Adrenal gland (tissue), 12 donors: Measurements from ENCODE around the gene IL9. TPM values are rescaled to one million over a fixed set of nuclear protein-coding genes. Genes with fewer than 3 reads are reported as not detected.
"Not testable (repeated sequence)": the region's sequence is repeated elsewhere in the genome, so short reads cannot be mapped to it uniquely, and the experiment has no call there.

ENCODE experiments used
- DNase-seq, 7 donors: peaks; one replicate each; pipeline ENCODE4 v3.0.0-alpha.2; 2019 to 2020
- H3K27ac ChIP-seq, 5 donors: fragments of 200-600 bp; sonication (generic) in 4 of 5; 1 replicate in 3 of 5; 2 replicates in 2 of 5; pipeline versions ENCODE4 v1.5.1 to v1.8.0; 2016 to 2020; ENCODE audit warnings: mild to moderate bottlenecking in 1 of 5
- H3K27me3 ChIP-seq: fragments of 200-600 bp; 2 replicates; pipeline ENCODE4 v1.8.0; 2021
- H3K36me3 ChIP-seq, 2 donors: fragments of 200-600 bp; replicated peaks in 1 of 2; 1 replicate in 1 of 2; 2 replicates in 1 of 2; pipeline versions ENCODE4 v1.5.1 to v1.8.0; 2018 to 2022
- H3K4me1 ChIP-seq, 2 donors: fragments of 200-600 bp; replicated peaks in 1 of 2; 1 replicate in 1 of 2; 2 replicates in 1 of 2; pipeline versions ENCODE4 v1.5.1 to v1.8.0; 2018 to 2021
- H3K4me3 ChIP-seq, 4 donors: fragments of 200-600 bp; sonication (generic) in 3 of 4; one replicate each; pipeline ENCODE4 v1.5.1; 2016 to 2018
- H3K9me3 ChIP-seq, 3 donors: fragments of 200-600 bp; sonication (generic) in 1 of 3; replicated peaks in 1 of 3; 1 replicate in 2 of 3; 2 replicates in 1 of 3; pipeline versions ENCODE4 v1.5.1 to v1.8.0; 2016 to 2021
- CTCF ChIP-seq, 6 experiments: fragments of 450-650 bp in 4 of 6; fragments of 200-600 bp in 2 of 6; sonication (generic) in 1 of 6; IDR thresholded peaks; 1 replicate in 5 of 6; 2 replicates in 1 of 6; pipeline versions ENCODE4 v1.5.1 to v1.8.0; 2016 to 2021; ENCODE audit warnings: antibody characterized with exemption in 6 of 6, mild to moderate bottlenecking in 2 of 6, moderate library complexity in 1 of 6
- POLR2A ChIP-seq, 2 donors: fragments of 450-650 bp; IDR thresholded peaks; one replicate each; pipeline ENCODE4 v1.6.1; 2017; ENCODE audit warnings: antibody characterized with exemption in 2 of 2, mild to moderate bottlenecking in 2 of 2, moderate library complexity in 1 of 2
- WGBS, 4 donors: extraction: QIAGEN DNeasy Blood & Tissue Kit in 2 of 4; methylation state at CpG; one replicate each; pipeline versions ENCODE4 v1.1.5 to v1.1.7; 2013 to 2017; 5-methylcytosine and 5-hydroxymethylcytosine counted together
- intact Hi-C, 2 donors: fragments of 100-400 bp; cut with DNase I; formaldehyde crosslinking; loops; one replicate each; pipeline versions ENCODE4 v1.14.1 to v1.15.0; 2022 to 2023
- polyA plus RNA-seq, 3 donors: library from polyadenylated mRNA; stranded (reverse); fragments of 200-250 nt in 2 of 3; fragments of 350-450 nt in 1 of 3; fragmentation: Illumina TruSeq in 1 of 3; extraction: RNeasy Lipid Tissue Mini Kit (QIAGEN cat#74804) in 1 of 3; gene quantifications; one replicate each; pipeline ENCODE4 v1.2.3, GENCODE V29; 2013 to 2014
- total RNA-seq, 9 donors: library from RNA; depleted of rRNA in 4 of 9; stranded (reverse); fragments of >200 nt in 4 of 9; fragments of 120-200 nt in 1 of 9; fragmentation: NEBNext Ultra II Directional in 1 of 9; extraction: Animal tissue kit (Norgen Biotek cat#: 25700) in 1 of 9; gene quantifications; one replicate each; pipeline versions ENCODE4 v1.1.0 to v1.2.4, GENCODE V29; 2013 to 2023
- donor health status: healthy with polysubstance abuse.
- donor health status: Bipolar disorder and iron deficiency.
- donor health status: DM: yes; HTN: yes; CAD: no.
- donor health status: DM: no; HTN: no; CAD: no.
- donor health status: DM: no; HTN: no; CAD: no.
- donor health status: DM: yes; HTN: yes; CAD: no.

The IL9 gene
- total and polyA plus RNA-seq, 12 donors: not detected

GRCh38 chr5:135862086-135862485, 33.6 kb downstream of the IL9 start:
- TF ChIP-seq CTCF (IDR thresholded peaks at IDR 0.05) (no peak), POLR2A (IDR thresholded peaks at IDR 0.05) (no peak)
- no peaks in the 10 kb centered on the region for H3K36me3 ChIP-seq
- intact Hi-C loops: no loop called here
- H3K9me3 ChIP-seq: no peaks in the 10 kb centered on the region
- no peak overlapping the region for H3K4me3 ChIP-seq
- DNase-seq: no peak
- no peaks in the 10 kb centered on the region for H3K27me3 ChIP-seq
- no peak overlapping the region for H3K27ac ChIP-seq
- H3K4me1 ChIP-seq: no peaks in the 10 kb centered on the region

- no peak for TF ChIP-seq POLR2A (IDR thresholded peaks at IDR 0.05)
- no peak for TF ChIP-seq CTCF (IDR thresholded peaks at IDR 0.05)
- H3K27ac ChIP-seq: no peak overlapping the region
- H3K4me3 ChIP-seq: no peak overlapping the region
- H3K9me3 ChIP-seq: no peaks in the 10 kb centered on the region
- H3K27me3 ChIP-seq: no peaks in the 10 kb centered on the region
- intact Hi-C loops: no loop called here
- H3K36me3 ChIP-seq: no peaks in the 10 kb centered on the region
- 71 to 88% (median 77%) methylated on average over 1 of the region's 1 CpG for WGBS, 4 donors
- no peaks in the 10 kb centered on the region for H3K4me1 ChIP-seq
- DNase-seq: no peak
Observed at GRCh38 chr5:135861641-135862040, 34.0 kb downstream of the IL9 start.

GRCh38 chr5:135859641-135860040, 36.0 kb downstream of the IL9 start:
- Histone ChIP-seq H3K27ac (no peak overlapping the region), H3K4me1 (no peaks in the 10 kb centered on the region), H3K4me3 (no peak overlapping the region), H3K27me3 (no peaks in the 10 kb centered on the region), H3K9me3 (no peaks in the 10 kb centered on the region), H3K36me3 (no peaks in the 10 kb centered on the region)
- intact Hi-C loops: no loop called here
- TF ChIP-seq POLR2A (IDR thresholded peaks at IDR 0.05) (no peak), CTCF (IDR thresholded peaks at IDR 0.05) (no peak)
- WGBS, 4 donors: 61 to 78% (median 67%) methylated on average over 1 of the region's 1 CpG
- no peak for DNase-seq

- DNase-seq, H3K36me3 ChIP-seq, H3K4me1 ChIP-seq, H3K9me3 ChIP-seq, H3K27me3 ChIP-seq, H3K4me3 ChIP-seq, intact Hi-C loops, H3K27ac ChIP-seq: not testable (repeated sequence)
- 60 to 68% (median 63%) methylated on average over 3 of the region's 3 CpGs for WGBS, 4 donors
Observed at GRCh38 chr5:135859186-135859585, 36.5 kb downstream of the IL9 start.

GRCh38 chr5:135857630-135858311, 37.9 kb downstream of the IL9 start:
- no peak for DNase-seq
- Histone ChIP-seq H3K36me3 (no peaks in the 10 kb centered on the region), H3K9me3 (no peaks in the 10 kb centered on the region), H3K27ac (no peak overlapping the region), H3K4me1 (no peaks in the 10 kb centered on the region), H3K27me3 (no peaks in the 10 kb centered on the region), H3K4me3 (no peak overlapping the region)
- TF ChIP-seq CTCF (IDR thresholded peaks at IDR 0.05) (no peak), POLR2A (IDR thresholded peaks at IDR 0.05) (no peak)
- WGBS, 4 donors: 61 to 81% (median 65%) methylated on average over 2 of the region's 2 CpGs
- intact Hi-C loops: no loop called here
